ENCODE data around the gene RFC2.

Gene RFC2

DNA sequence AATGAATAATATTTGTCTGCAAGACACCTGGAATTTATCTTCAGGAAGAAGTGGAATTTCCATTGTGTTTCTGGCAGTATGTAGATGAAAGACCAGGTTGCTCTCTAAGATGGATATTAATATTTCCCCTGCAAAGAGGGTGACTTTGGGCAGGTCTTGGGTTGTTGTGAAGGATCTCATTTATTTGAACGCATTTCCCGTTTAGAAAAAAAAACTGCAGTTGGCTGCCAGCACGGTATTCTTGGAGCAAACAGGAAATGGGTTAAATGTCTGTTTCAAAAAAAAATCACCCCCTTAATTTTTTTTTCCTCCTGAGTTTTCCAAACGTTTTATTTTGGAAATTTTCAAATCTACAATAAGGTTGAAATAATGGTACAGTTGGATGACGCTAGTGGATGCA is 68.6 kb downstream of the RFC2 start:
- no peak for DNase-seq

DNA sequence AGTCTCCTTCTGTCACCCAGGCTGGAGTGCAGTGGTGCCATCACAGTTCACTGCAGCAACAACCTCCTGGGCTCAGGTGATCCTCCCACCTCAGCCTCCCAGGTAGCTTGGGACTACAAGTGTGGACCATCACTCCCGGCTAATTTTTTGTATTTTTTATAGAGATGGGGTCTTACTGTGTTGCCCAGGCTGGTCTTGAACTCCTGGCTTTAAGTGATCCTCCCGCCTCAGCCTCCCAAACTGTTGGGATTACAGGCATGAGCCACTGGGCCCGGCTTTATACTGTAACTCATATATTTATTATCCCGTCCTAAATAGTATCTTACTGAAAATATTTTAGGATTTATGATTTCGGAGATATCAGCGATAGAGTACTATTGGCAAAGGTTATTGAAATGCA is 69.2 kb downstream of the RFC2 start:
- DNase-seq, result no peak

DNA sequence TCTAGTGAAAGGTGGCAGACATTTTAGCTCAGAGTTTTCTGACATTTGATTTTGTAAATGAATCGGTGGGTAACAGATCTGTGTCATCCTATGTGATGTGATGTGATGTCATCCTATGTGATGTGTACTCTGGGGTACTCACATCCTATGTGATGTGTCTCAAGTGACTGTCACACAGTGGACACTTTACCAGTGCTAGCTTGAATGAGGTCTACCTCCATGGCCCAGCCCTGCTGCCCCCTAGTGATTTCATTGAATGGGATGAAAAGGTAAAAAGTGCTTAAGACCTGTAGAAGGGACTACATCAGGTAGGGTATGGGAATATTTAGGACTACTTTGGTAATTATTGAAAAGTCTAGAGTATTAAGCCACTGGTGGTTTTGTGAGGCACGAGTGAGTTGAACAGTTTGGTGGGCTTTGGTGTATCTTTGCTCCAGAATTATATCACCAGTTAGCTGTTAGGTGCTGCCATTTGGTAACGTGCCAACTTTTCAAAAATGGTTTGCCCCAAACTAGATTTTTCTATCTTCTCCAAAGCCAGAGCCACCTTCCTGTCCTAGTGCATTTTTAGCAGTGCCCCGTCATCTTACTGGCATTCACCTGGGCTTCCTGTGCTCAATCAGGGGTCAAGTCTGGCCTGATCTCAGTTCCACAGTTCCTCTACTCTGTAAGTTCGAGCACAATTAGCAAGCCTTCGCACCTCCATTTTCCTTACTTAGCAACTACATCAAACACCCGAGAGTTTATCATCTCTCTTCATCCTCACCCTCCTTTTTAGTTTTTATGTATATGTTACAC is 70.3 kb downstream of the RFC2 start:
- DNase-seq, result peak; percentile 30

DNA sequence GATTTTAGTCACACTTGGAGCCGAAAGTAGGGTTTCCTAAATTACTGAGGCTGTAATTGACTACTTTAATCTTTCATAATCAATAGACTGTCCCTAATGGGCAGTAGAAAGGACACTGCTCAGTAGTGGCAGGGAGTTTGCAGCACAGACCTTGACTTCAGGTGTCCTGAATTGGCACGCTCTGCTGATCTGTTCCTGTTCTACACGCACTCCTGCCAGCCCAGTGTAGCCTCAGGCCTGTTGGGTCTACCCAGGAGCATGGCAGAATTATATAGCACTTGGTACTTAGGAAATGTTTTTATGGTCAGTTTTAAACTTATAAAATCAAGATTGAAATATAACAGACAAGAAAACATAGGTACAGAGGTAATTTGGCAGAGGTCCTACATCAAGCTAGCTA is 71.1 kb downstream of the RFC2 start:
- no peak for DNase-seq

DNA sequence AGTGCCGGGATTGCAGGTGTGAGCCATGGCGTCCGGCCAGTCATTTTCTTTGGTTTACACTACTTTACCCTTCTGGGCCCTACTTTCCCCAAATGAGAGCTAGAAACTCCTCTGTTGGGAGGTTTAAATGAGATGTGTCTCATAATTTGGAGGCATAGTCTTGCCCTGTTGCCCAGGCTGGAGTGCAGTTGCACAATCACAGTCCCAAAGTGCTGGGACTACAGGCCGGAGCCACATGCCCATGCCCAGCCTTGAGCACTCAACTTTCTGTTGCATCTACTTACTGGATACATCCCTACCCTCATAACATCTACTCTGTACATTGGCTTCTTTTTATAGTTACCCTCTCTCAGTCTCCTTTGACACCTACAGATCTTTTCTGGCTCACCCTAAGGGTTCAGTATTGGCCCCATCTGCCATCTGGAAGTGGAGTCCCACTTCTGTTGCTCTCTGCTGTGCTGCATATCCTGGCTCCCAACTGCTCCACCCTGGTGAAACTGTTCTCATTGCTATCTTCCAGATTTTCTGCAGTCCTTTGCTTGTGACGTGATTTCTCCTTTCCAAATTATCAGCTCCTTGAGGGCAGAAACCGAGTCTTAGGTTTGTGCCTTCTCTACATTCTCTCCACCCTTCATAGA is 71.6 kb downstream of the RFC2 start:
- no peak for DNase-seq

DNA sequence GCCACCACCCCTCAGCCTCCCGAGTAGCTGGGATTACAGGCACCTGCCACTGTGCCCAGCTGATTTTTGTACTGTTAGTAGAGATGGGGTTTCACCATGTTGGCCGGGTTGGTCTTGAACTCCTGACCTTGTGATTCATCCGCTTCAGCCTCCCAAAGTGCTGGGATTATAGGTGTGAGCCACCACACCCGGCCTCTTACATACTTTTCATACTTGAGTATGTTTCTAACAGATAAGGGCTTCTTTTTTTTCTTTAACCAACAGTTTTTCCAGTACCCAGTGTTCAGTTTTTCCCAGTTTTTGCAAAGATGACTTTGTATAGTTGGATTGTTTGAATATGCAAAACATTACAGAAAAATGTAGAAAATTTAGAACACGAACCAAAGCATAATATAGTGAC is 72.4 kb downstream of the RFC2 start:
- DNase-seq, result no peak

All from activated CD4-positive, alpha-beta T cell treated with anti-CD3 and anti-CD28 coated beads, Interleukin-2, Interleukin-6, amounts not matched to agents 100 ng/mL and 50 ng/mL, durations not matched to agents 16 hours and 8 hours (primary cell).